HCT116 (cell line): Measurements from ENCODE around the gene IQCF6. TPM values are rescaled to one million over a fixed set of nuclear protein-coding genes. Genes with fewer than 3 reads are reported as not detected.

Source experiments
- ATAC-seq: fragments of 200-7000 bp; cut with Tn5 transposase; 2 replicates; pipeline ENCODE4 v1.9.1; 2020; ENCODE audit warnings: mild to moderate bottlenecking, moderate library complexity
- BruUV-seq: library from RNA; stranded (reverse); fragments of 400-500 nt; replicated peaks from 2 replicates; lab custom pipeline; 2021; lab: Mats Ljungman, UMichigan
- CTCF ChIA-PET: fragments of 300-600 bp; sonication (Branson Sonifier 250); formaldehyde crosslinking; loops from one replicate; lab custom pipeline; 2021; ENCODE audit warnings: antibody characterized with exemption; lab: Charles Lee
- POLR2A ChIA-PET: fragments of 300-600, 350-600 bp; sonication (Branson Sonifier 250); formaldehyde crosslinking; loops from one replicate; lab custom pipeline; 2021; ENCODE audit warnings: antibody characterized with exemption; lab: Charles Lee
- RAD21 ChIA-PET, 2 experiments: fragments of 300-600 bp; sonication (Branson Sonifier 250); formaldehyde crosslinking; loops; one replicate each; lab custom pipeline; 2023; ENCODE audit warnings: low total read pairs in 2 of 2; ENCODE audit not compliant: uncharacterized antibody in 2 of 2, unreplicated experiment in 2 of 2, low non-redundant PET in 1 of 2; lab: Charles Lee
- DNase-seq: peaks from one replicate; pipeline ENCODE4 v3.0.0-alpha.2; 2010; ENCODE audit warnings: low read depth, low spot score
- H2AFZ ChIP-seq: fragments of 200-600 bp; shearing (Covaris generic), sonication (generic); 2 replicates; pipeline ENCODE4 v1.6.1; 2017; ENCODE audit warnings: low read depth, mixed run types, mixed read lengths, antibody characterized with exemption, low read length; ENCODE audit not compliant: poor library complexity, severe bottlenecking
- H3K27ac ChIP-seq: 2 replicates; pipeline ENCODE4 v1.5.1; 2012; ENCODE audit warnings: low read depth, low read length
- H3K27me3 ChIP-seq: fragments of 200-600 bp; sonication (generic); 2 replicates; pipeline ENCODE4 v1.6.1; 2016; ENCODE audit warnings: mixed run types, low read length, mixed read lengths; ENCODE audit not compliant: insufficient read depth
- H3K36me3 ChIP-seq, 2 experiments: fragments of 200-500 bp in 1 of 2; fragments of 200-600 bp in 1 of 2; sonication (Bioruptor generic) in 1 of 2; sonication (generic) in 1 of 2; 2 replicates each; pipeline versions ENCODE4 v1.5.1 to v1.6.1; 2014 to 2016; ENCODE audit warnings: low read length in 2 of 2, inconsistent platforms in 1 of 2, mixed read lengths in 1 of 2, mixed run types in 1 of 2; ENCODE audit not compliant: insufficient read depth in 2 of 2, control insufficient read depth in 1 of 2
- H3K4me1 ChIP-seq, 2 experiments: fragments of 200-600 bp in 1 of 2; sonication (generic) in 1 of 2; 2 replicates each; pipeline versions ENCODE4 v1.5.1 to v1.6.1; 2012 to 2017; ENCODE audit warnings: low read length in 2 of 2, inconsistent platforms in 1 of 2, mild to moderate bottlenecking in 1 of 2, mixed read lengths in 1 of 2, mixed run types in 1 of 2, moderate library complexity in 1 of 2; ENCODE audit not compliant: insufficient read depth in 2 of 2, control insufficient read depth in 1 of 2
- H3K4me2 ChIP-seq: fragments of 200-600 bp; sonication (generic); 2 replicates; pipeline ENCODE4 v1.6.1; 2017; ENCODE audit warnings: mixed run types, low read length, mixed read lengths
- H3K4me3 ChIP-seq, 2 experiments: fragments of 200-600 bp in 1 of 2; sonication (generic) in 1 of 2; replicated peaks in 1 of 2; 2 replicates each; pipeline ENCODE4 v1.5.1; 2011 to 2016; ENCODE audit warnings: low read length in 2 of 2, control low read depth in 1 of 2, low read depth in 1 of 2, mild to moderate bottlenecking in 1 of 2, mixed read lengths in 1 of 2, mixed run types in 1 of 2
- H3K79me2 ChIP-seq: fragments of 200-600 bp; sonication (generic); 2 replicates; pipeline ENCODE4 v1.6.1; 2017; ENCODE audit warnings: mild to moderate bottlenecking, mixed run types, low read length, moderate library complexity, mixed read lengths; ENCODE audit not compliant: insufficient read depth
- H3K9ac ChIP-seq: fragments of 200-600 bp; sonication (generic); 2 replicates; pipeline ENCODE4 v1.6.1; 2016; ENCODE audit warnings: low read length, mixed read lengths
- H3K9me2 ChIP-seq: fragments of 200-600 bp; sonication (generic), shearing (Covaris generic); 2 replicates; pipeline ENCODE4 v1.6.1; 2017; ENCODE audit warnings: mixed run types, mild to moderate bottlenecking, moderate library complexity; ENCODE audit not compliant: insufficient read depth
- H3K9me3 ChIP-seq, 2 experiments: fragments of 200-500 bp in 1 of 2; fragments of 200-600 bp in 1 of 2; sonication (Bioruptor generic) in 1 of 2; sonication (generic) in 1 of 2; 2 replicates each; pipeline ENCODE4 v1.6.1; 2014 to 2017; ENCODE audit warnings: low read length in 2 of 2, mixed read lengths in 2 of 2, inconsistent platforms in 1 of 2, low read depth in 1 of 2, mild to moderate bottlenecking in 1 of 2, mixed run types in 1 of 2, moderate library complexity in 1 of 2; ENCODE audit not compliant: control insufficient read depth in 1 of 2, insufficient read depth in 1 of 2
- H4K20me1 ChIP-seq: fragments of 200-600 bp; sonication (generic), shearing (Covaris generic); 2 replicates; pipeline ENCODE4 v1.6.1; 2017; ENCODE audit warnings: mixed run types, mild to moderate bottlenecking, moderate library complexity; ENCODE audit not compliant: insufficient read depth
- intact Hi-C: fragments of 100-400 bp; cut with micrococcal nuclease; formaldehyde crosslinking; loops from 2 replicates; pipeline ENCODE4 v1.10.0; 2022
- total RNA-seq: library from RNA; stranded (reverse); gene quantifications from one replicate; pipeline ENCODE4 v1.2.1, GENCODE V29; 2021; ENCODE audit not compliant: unreplicated experiment
- TF ChIP-seq, protein P1 (sequence below): IDR thresholded peaks from 2 replicates; pipeline ENCODE4 v1.6.1; 2012; ENCODE audit warnings: low read depth
- TF ChIP-seq, protein P2 (sequence below): IDR thresholded peaks from 2 replicates; pipeline ENCODE4 v1.6.1; 2012
- TF ChIP-seq, protein P3 (sequence below): IDR thresholded peaks from 2 replicates; pipeline ENCODE4 v1.6.1; 2011; ENCODE audit warnings: mild to moderate bottlenecking, low read length, moderate library complexity; ENCODE audit not compliant: insufficient replicate concordance; ENCODE audit errors: extremely low read depth

IQCF6 gene
- total RNA-seq, 1 experiment from 2014 or later = not detected

- TF ChIP-seq, protein P1, sequence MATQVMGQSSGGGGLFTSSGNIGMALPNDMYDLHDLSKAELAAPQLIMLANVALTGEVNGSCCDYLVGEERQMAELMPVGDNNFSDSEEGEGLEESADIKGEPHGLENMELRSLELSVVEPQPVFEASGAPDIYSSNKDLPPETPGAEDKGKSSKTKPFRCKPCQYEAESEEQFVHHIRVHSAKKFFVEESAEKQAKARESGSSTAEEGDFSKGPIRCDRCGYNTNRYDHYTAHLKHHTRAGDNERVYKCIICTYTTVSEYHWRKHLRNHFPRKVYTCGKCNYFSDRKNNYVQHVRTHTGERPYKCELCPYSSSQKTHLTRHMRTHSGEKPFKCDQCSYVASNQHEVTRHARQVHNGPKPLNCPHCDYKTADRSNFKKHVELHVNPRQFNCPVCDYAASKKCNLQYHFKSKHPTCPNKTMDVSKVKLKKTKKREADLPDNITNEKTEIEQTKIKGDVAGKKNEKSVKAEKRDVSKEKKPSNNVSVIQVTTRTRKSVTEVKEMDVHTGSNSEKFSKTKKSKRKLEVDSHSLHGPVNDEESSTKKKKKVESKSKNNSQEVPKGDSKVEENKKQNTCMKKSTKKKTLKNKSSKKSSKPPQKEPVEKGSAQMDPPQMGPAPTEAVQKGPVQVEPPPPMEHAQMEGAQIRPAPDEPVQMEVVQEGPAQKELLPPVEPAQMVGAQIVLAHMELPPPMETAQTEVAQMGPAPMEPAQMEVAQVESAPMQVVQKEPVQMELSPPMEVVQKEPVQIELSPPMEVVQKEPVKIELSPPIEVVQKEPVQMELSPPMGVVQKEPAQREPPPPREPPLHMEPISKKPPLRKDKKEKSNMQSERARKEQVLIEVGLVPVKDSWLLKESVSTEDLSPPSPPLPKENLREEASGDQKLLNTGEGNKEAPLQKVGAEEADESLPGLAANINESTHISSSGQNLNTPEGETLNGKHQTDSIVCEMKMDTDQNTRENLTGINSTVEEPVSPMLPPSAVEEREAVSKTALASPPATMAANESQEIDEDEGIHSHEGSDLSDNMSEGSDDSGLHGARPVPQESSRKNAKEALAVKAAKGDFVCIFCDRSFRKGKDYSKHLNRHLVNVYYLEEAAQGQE = no peak
Measured at GRCh38 chr3:51813539-51813938, 34.5 kb upstream of the IQCF6 start (continued).

DNA sequence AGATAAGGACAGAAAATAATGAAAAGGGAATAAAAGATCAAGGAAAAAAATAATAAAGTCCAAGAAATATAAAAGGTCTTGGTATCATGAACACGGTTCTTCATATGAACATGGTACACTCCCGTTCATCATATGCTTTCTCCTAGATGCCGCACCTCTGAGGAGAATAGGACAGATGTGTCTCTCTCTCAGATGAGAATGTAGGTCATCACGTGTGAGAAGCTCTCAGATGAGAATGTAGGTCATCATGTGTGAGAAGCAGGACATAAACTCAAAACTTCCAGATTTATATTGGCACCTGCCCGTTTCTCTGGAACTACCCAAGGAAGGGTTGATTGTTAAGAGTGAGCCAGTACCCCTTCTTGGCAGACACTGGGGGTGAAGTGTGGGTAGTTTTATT is 29.9 kb upstream of the IQCF6 start:
- no peaks in the 10 kb centered on the region for H3K79me2 ChIP-seq
- ATAC-seq (no peak), DNase-seq (no peak)
- no peaks in the 10 kb centered on the region for H4K20me1 ChIP-seq
- intact Hi-C loops = no loop called here
- CTCF ChIA-PET = interaction anchor here (1.2 kb wide), 1 partner anchor 9 kb away, joined by 3 read pairs; no protein-coding TSS in a partner anchor
- no peak overlapping the region for H3K4me2 ChIP-seq
- POLR2A ChIA-PET = no interaction called here
- TF ChIP-seq, protein P2, sequence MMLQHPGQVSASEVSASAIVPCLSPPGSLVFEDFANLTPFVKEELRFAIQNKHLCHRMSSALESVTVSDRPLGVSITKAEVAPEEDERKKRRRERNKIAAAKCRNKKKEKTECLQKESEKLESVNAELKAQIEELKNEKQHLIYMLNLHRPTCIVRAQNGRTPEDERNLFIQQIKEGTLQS = no peak
- TF ChIP-seq, protein P3, sequence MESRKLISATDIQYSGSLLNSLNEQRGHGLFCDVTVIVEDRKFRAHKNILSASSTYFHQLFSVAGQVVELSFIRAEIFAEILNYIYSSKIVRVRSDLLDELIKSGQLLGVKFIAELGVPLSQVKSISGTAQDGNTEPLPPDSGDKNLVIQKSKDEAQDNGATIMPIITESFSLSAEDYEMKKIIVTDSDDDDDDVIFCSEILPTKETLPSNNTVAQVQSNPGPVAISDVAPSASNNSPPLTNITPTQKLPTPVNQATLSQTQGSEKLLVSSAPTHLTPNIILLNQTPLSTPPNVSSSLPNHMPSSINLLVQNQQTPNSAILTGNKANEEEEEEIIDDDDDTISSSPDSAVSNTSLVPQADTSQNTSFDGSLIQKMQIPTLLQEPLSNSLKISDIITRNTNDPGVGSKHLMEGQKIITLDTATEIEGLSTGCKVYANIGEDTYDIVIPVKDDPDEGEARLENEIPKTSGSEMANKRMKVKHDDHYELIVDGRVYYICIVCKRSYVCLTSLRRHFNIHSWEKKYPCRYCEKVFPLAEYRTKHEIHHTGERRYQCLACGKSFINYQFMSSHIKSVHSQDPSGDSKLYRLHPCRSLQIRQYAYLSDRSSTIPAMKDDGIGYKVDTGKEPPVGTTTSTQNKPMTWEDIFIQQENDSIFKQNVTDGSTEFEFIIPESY = no peak
- H3K27ac ChIP-seq = no peak overlapping the region
- RAD21 ChIA-PET = no interaction called here
- H3K27me3 ChIP-seq = no peaks in the 10 kb centered on the region
- H3K36me3 ChIP-seq = no peaks in the 10 kb centered on the region
- H3K4me1 ChIP-seq = no peaks in the 10 kb centered on the region
- H3K9me2 ChIP-seq = no peaks in the 10 kb centered on the region
- H3K9me3 ChIP-seq = peaks cover 7 to 11% of the 10 kb centered on the region in 2 experiments; a peak in 3 of 4 replicates
- BruUV-seq = no TSS peak
- no peak overlapping the region for H2AFZ ChIP-seq
- no peak overlapping the region for H3K9ac ChIP-seq
- H3K4me3 ChIP-seq = no peak overlapping the region
